MCF 10A (cell line): ENCODE measurements around the gene PEX14. TPM values are rescaled to one million over a fixed set of nuclear protein-coding genes. Genes with fewer than 3 reads are reported as not detected.
A peak's percentile ranks its signal among the peaks of the same experiment; 100 is the strongest.

Experiments used
- BruUV-seq: library from RNA; stranded (reverse); fragments of 400-500 nt; replicated peaks from 2 replicates; lab custom pipeline; 2021; lab: Mats Ljungman, UMichigan
- CTCF ChIA-PET: fragments of 300-600 bp; sonication (Branson Sonifier 250); formaldehyde crosslinking; extraction: SDS; loops from one replicate; lab custom pipeline; 2021; ENCODE audit warnings: antibody characterized with exemption, inconsistent platforms; lab: Yijun Ruan, JAX
- POLR2A ChIA-PET: fragments of 300-600, 350-650 bp; sonication (Branson Sonifier 250); formaldehyde crosslinking; extraction: SDS; loops from one replicate; lab custom pipeline; 2020; ENCODE audit warnings: antibody characterized with exemption, inconsistent platforms; lab: Yijun Ruan, JAX
- DNase-seq: peaks from one replicate; pipeline ENCODE4 v3.0.0-alpha.2; 2018; ENCODE audit not compliant: unreplicated experiment
- H3K27ac Mint-ChIP-seq: one replicate; pipeline ENCODE4 v1.8.0; 2022; ENCODE audit warnings: mild to moderate bottlenecking, low read depth, mixed read lengths; ENCODE audit not compliant: unreplicated experiment
- H3K27me3 Mint-ChIP-seq: one replicate; pipeline ENCODE4 v1.8.0; 2022; ENCODE audit warnings: mixed read lengths; ENCODE audit not compliant: insufficient read depth, unreplicated experiment
- H3K36me3 Mint-ChIP-seq: one replicate; pipeline ENCODE4 v1.8.0; 2022; ENCODE audit warnings: mild to moderate bottlenecking, moderate library complexity, mixed read lengths; ENCODE audit not compliant: insufficient read depth, unreplicated experiment
- H3K4me1 Mint-ChIP-seq: one replicate; pipeline ENCODE4 v1.8.0; 2022; ENCODE audit warnings: mixed read lengths; ENCODE audit not compliant: insufficient read depth, unreplicated experiment
- H3K4me3 Mint-ChIP-seq: one replicate; pipeline ENCODE4 v1.8.0; 2022; ENCODE audit warnings: mild to moderate bottlenecking, moderate library complexity, mixed read lengths; ENCODE audit not compliant: unreplicated experiment
- H3K9me3 Mint-ChIP-seq: one replicate; pipeline ENCODE4 v1.8.0; 2022; ENCODE audit warnings: mixed read lengths; ENCODE audit not compliant: unreplicated experiment
- CTCF ChIP-seq: fragments of 200-600 bp; IDR thresholded peaks from one replicate; pipeline ENCODE4 v1.8.0; 2022; ENCODE audit warnings: antibody characterized with exemption, mild to moderate bottlenecking; ENCODE audit not compliant: unreplicated experiment
- intact Hi-C: fragments of 100-400 bp; cut with micrococcal nuclease; formaldehyde crosslinking; loops from 2 replicates; pipeline ENCODE4 v1.14.1; 2022
- total RNA-seq: library from RNA; stranded (reverse); gene quantifications from 2 replicates; pipeline ENCODE4 v1.2.3, GENCODE V29; 2022

Gene PEX14
- total RNA-seq, 1 experiment from 2014 or later, result 22.2 TPM

DNA sequence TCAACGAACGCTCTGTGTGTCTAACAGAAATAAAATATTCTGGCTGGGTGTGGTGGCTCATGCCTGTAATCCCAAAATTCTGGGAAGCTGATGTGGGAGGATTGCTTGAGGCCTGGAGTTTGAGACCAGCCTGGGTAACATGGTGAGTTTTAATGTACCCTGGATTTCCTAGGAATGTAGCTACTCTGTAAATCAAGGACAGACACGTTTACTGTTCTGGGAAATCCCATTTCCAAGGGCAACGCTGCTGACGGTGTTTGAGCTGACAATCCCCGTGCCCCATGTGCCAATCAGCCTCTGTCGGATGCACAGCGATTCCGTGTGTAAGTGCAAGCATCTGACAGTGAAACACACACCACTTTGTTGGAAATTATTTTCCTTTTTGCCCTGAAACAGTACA, 16.9 kb upstream of the PEX14 start:
- ChIA-PET CTCF (interaction anchor here (0.6 to 3.3 kb wide), 6 partner anchors 28 to 456 kb away, joined by 3 to 22 read pairs (median 3); partner anchors contain the start of gene CENPS), POLR2A (interaction anchor here (0.6 to 4.0 kb wide), 7 partner anchors 14 to 633 kb away, joined by 3 to 24 read pairs (median 6); partner anchors contain the start of genes CENPS, DFFA and PEX14)
- H3K9me3 Mint-ChIP-seq, result no peaks in the 10 kb centered on the region
- no peak overlapping the region for H3K4me3 Mint-ChIP-seq
- no peak overlapping the region for H3K27ac Mint-ChIP-seq
- no peak for DNase-seq
- BruUV-seq, result TSS peak; percentile 15
- H3K27me3 Mint-ChIP-seq, result no peaks in the 10 kb centered on the region
- intact Hi-C loops, result no loop called here
- peaks cover 30% of the 10 kb centered on the region for H3K36me3 Mint-ChIP-seq
- no peak for TF ChIP-seq CTCF
- H3K4me1 Mint-ChIP-seq, result peaks cover 12% of the 10 kb centered on the region

- intact Hi-C loops, result no loop called here
- POLR2A ChIA-PET, result interaction anchor here (0.5 to 1.3 kb wide), 9 partner anchors 13 to 553 kb away, joined by 3 to 17 read pairs (median 4); partner anchors contain the start of gene DFFA
- Mint-ChIP-seq H3K27ac (peak overlapping the region; percentile 39), H3K27me3 (no peaks in the 10 kb centered on the region), H3K4me3 (no peak overlapping the region), H3K4me1 (peaks cover 12% of the 10 kb centered on the region), H3K36me3 (peaks cover 41% of the 10 kb centered on the region), H3K9me3 (no peaks in the 10 kb centered on the region)
- BruUV-seq, result no TSS peak
- peak; percentile 88 for DNase-seq
- CTCF ChIA-PET, result interaction anchor here (0.7 to 4.0 kb wide), 4 partner anchors 13 to 82 kb away, joined by 3 to 18 read pairs (median 4); no protein-coding TSS in a partner anchor
- TF ChIP-seq CTCF, result no peak
Observed at GRCh38 chr1:10459184-10459583, 15.6 kb upstream of the PEX14 start.

DNA sequence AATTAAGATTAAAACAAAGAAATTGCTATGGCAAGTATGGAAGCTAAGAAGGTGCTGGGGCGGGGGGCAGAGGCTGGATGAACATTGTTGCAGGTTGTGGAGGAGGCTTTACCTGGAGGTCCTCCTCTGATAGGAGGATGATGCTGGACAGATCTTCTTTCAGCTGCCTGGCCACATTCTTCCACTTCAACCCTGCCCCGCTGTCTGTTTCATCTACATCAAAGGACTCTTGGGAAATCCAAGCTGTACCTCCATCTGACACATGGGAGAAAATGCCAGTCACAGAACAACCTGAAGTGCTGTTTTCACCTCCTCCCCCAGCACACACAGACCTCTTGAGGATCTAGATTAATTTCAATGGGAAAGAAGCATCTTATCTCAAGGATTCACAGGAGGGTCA, 7.7 kb upstream of the PEX14 start:
- DNase-seq, result no peak
- BruUV-seq, result no TSS peak
- no peak for TF ChIP-seq CTCF
- no peak overlapping the region for H3K4me3 Mint-ChIP-seq
- ChIA-PET POLR2A (no interaction called here), CTCF (interaction anchor here (0.7 to 2.3 kb wide), 3 partner anchors 24 to 1858 kb away, joined by 3 to 13 read pairs (median 4); no protein-coding TSS in a partner anchor)
- intact Hi-C loops, result no loop called here
- no peak overlapping the region for H3K27ac Mint-ChIP-seq
- H3K36me3 Mint-ChIP-seq, result peaks cover 76% of the 10 kb centered on the region
- H3K9me3 Mint-ChIP-seq, result no peaks in the 10 kb centered on the region
- no peaks in the 10 kb centered on the region for H3K27me3 Mint-ChIP-seq
- H3K4me1 Mint-ChIP-seq, result no peaks in the 10 kb centered on the region

DNA sequence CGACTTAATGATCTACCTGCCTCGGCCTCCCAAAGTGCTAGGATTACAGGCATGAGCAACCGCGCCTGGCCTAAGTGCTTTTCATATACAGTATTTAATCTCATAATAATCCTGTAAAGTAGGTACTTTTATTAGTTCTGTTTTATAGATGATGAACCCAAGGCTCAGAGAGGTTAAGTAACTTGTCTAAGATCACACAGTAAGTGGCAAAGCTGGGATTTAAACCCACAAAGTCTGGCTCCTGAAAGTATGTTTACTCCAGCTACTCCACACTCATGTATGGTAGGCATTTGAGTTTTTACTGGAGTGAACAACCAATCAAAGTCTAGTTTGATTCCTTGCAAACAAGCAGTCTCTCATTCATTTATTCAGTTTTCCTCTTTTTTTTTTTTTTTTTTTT, 4.7 kb upstream of the PEX14 start:
- Mint-ChIP-seq H3K27me3 (no peaks in the 10 kb centered on the region), H3K4me3 (no peak overlapping the region), H3K36me3 (peaks cover 48% of the 10 kb centered on the region), H3K4me1 (no peaks in the 10 kb centered on the region), H3K9me3 (no peaks in the 10 kb centered on the region), H3K27ac (no peak overlapping the region)
- CTCF ChIA-PET, result no interaction called here
- POLR2A ChIA-PET, result interaction anchor here (1.8 kb wide), 1 partner anchor 13 kb away, joined by 4 read pairs; no protein-coding TSS in a partner anchor
- intact Hi-C loops, result no loop called here
- no peak for TF ChIP-seq CTCF
- BruUV-seq, result no TSS peak
- no peak for DNase-seq
